Astrocyte (in vitro differentiated cells and primary cell): Measurements from ENCODE around the gene CACNA1D. TPM values are rescaled to one million over a fixed set of nuclear protein-coding genes. Genes with fewer than 3 reads are reported as not detected.

Experiments
- DNase-seq: peaks from one replicate; pipeline ENCODE4 v3.0.0-alpha.2; 2010; ENCODE audit warnings: low read depth
- FAIRE-seq: peaks from 2 replicates; lab custom pipeline; 2011; peaks lifted over from hg19 to GRCh38; lab: Jason Lieb, UNC
- H2AFZ ChIP-seq: 2 replicates; pipeline ENCODE4 v1.6.0; 2012; ENCODE audit warnings: low read depth, low read length, inconsistent platforms
- H3K27ac ChIP-seq: 2 replicates; pipeline ENCODE4 v1.5.1; 2011; ENCODE audit warnings: low read depth, low read length, inconsistent platforms
- H3K27me3 ChIP-seq: 2 replicates; pipeline ENCODE4 v1.6.0; 2011; ENCODE audit warnings: low read length, inconsistent platforms; ENCODE audit not compliant: insufficient read depth
- H3K36me3 ChIP-seq: 2 replicates; pipeline ENCODE4 v1.5.1; 2011; ENCODE audit warnings: low read length, inconsistent platforms; ENCODE audit not compliant: insufficient read depth
- H3K4me1 ChIP-seq: 2 replicates; pipeline ENCODE4 v1.5.1; 2011; ENCODE audit warnings: low read length, inconsistent platforms; ENCODE audit not compliant: insufficient read depth
- H3K4me2 ChIP-seq: 2 replicates; pipeline ENCODE4 v1.6.0; 2012; ENCODE audit warnings: low read length, inconsistent platforms
- H3K4me3 ChIP-seq: 2 replicates; pipeline ENCODE4 v1.5.1; 2011; ENCODE audit warnings: low read depth, mild to moderate bottlenecking, low read length, inconsistent platforms; ENCODE audit not compliant: insufficient read depth
- H3K79me2 ChIP-seq: 2 replicates; pipeline ENCODE4 v1.6.0; 2012; ENCODE audit warnings: mild to moderate bottlenecking, low read length, inconsistent platforms; ENCODE audit not compliant: insufficient read depth
- H3K9ac ChIP-seq: 2 replicates; pipeline ENCODE4 v1.6.0; 2012; ENCODE audit warnings: mild to moderate bottlenecking, low read length, inconsistent platforms
- H3K9me3 ChIP-seq: 2 replicates; pipeline ENCODE4 v1.5.1; 2012; ENCODE audit warnings: low read depth, mild to moderate bottlenecking, low read length, inconsistent platforms; ENCODE audit not compliant: insufficient read depth
- H4K20me1 ChIP-seq: 2 replicates; pipeline ENCODE4 v1.6.0; 2012; ENCODE audit warnings: low read length, inconsistent platforms; ENCODE audit not compliant: insufficient read depth
- H3K27ac Mint-ChIP-seq: one replicate; pipeline ENCODE4 v1.8.0; 2021; ENCODE audit warnings: mild to moderate bottlenecking, mixed read lengths; ENCODE audit not compliant: unreplicated experiment
- H3K27me3 Mint-ChIP-seq: one replicate; pipeline ENCODE4 v1.8.0; 2021; ENCODE audit warnings: low read depth, mixed read lengths; ENCODE audit not compliant: unreplicated experiment
- H3K36me3 Mint-ChIP-seq: one replicate; pipeline ENCODE4 v1.8.0; 2021; ENCODE audit warnings: low read depth, mixed read lengths; ENCODE audit not compliant: unreplicated experiment
- H3K4me1 Mint-ChIP-seq: one replicate; pipeline ENCODE4 v1.8.0; 2021; ENCODE audit warnings: low read depth, mixed read lengths; ENCODE audit not compliant: unreplicated experiment
- H3K4me3 Mint-ChIP-seq: one replicate; pipeline ENCODE4 v1.8.0; 2021; ENCODE audit warnings: mild to moderate bottlenecking, moderate library complexity, mixed read lengths; ENCODE audit not compliant: unreplicated experiment
- H3K9me3 Mint-ChIP-seq: one replicate; pipeline ENCODE4 v1.8.0; 2021; ENCODE audit warnings: mild to moderate bottlenecking, mixed read lengths; ENCODE audit not compliant: unreplicated experiment
- EZH2 ChIP-seq: IDR thresholded peaks from 2 replicates; pipeline ENCODE4 v1.6.1; 2012; ENCODE audit warnings: mild to moderate bottlenecking, low read length, inconsistent platforms; ENCODE audit not compliant: insufficient read depth
- total RNA-seq: library from RNA; stranded (reverse); gene quantifications from 2 replicates; pipeline ENCODE4 v1.2.1, GENCODE V29; 2021
- TF ChIP-seq, protein P1 (sequence below): IDR thresholded peaks from 2 replicates; pipeline ENCODE4 v1.5.1; 2011; ENCODE audit warnings: low read depth, mild to moderate bottlenecking, inconsistent platforms, low read length, moderate library complexity; ENCODE audit not compliant: insufficient read depth

The CACNA1D gene
- total RNA-seq, 1 donor from 2014 or later = 0.41 TPM

DNA sequence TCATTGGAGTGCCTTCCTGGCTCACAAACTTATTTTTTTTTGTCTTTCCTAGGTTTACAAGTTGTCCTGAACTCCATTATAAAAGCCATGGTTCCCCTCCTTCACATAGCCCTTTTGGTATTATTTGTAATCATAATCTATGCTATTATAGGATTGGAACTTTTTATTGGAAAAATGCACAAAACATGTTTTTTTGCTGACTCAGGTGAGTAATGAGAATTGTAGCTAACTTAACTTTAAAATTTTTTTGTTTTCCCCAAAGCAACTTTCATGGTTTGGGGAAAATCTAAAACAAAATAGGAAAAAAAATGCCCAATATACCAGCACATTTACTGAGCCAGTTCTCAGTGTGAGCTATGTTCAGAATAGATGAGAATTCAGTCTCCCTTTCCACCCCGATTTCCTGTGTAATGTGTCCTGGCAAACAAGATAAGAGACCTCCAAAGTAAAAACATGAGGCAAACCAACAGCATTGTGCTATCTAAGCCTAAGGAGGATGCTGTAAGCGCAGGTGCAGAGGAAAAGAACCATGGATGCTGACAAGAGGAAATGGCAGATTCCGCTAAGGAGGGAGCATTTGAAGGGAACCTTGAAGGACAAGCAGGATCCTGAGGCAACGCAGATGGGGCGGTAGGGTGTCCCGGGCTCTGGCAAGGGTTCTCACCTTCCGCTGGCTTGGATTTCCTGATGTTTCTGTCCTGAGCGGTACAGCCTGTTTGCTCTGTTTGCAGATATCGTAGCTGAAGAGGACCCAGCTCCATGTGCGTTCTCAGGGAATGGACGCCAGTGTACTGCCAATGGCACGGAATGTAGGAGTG is 171.4 kb downstream of the CACNA1D start:
- H3K36me3 Mint-ChIP-seq = peaks cover 3% of the 10 kb centered on the region
- Histone ChIP-seq H3K4me2 (no peak overlapping the region), H3K4me3 (no peak overlapping the region), H3K27ac (no peak overlapping the region), H3K27me3 (no peaks in the 10 kb centered on the region), H3K4me1 (no peaks in the 10 kb centered on the region), H3K9ac (no peak overlapping the region), H3K36me3 (no peaks in the 10 kb centered on the region), H3K9me3 (peaks cover 6% of the 10 kb centered on the region), H3K79me2 (no peaks in the 10 kb centered on the region), H2AFZ (no peak overlapping the region), H4K20me1 (no peaks in the 10 kb centered on the region)
- H3K4me3 Mint-ChIP-seq = no peak overlapping the region
- FAIRE-seq = no peak
- DNase-seq = no peak
- H3K27me3 Mint-ChIP-seq = peaks cover 12% of the 10 kb centered on the region
- H3K9me3 Mint-ChIP-seq = peaks cover 25% of the 10 kb centered on the region
- TF ChIP-seq, protein P1, sequence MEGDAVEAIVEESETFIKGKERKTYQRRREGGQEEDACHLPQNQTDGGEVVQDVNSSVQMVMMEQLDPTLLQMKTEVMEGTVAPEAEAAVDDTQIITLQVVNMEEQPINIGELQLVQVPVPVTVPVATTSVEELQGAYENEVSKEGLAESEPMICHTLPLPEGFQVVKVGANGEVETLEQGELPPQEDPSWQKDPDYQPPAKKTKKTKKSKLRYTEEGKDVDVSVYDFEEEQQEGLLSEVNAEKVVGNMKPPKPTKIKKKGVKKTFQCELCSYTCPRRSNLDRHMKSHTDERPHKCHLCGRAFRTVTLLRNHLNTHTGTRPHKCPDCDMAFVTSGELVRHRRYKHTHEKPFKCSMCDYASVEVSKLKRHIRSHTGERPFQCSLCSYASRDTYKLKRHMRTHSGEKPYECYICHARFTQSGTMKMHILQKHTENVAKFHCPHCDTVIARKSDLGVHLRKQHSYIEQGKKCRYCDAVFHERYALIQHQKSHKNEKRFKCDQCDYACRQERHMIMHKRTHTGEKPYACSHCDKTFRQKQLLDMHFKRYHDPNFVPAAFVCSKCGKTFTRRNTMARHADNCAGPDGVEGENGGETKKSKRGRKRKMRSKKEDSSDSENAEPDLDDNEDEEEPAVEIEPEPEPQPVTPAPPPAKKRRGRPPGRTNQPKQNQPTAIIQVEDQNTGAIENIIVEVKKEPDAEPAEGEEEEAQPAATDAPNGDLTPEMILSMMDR = no peak
- no peak for TF ChIP-seq EZH2
- no peaks in the 10 kb centered on the region for H3K4me1 Mint-ChIP-seq
- no peak overlapping the region for H3K27ac Mint-ChIP-seq

DNA sequence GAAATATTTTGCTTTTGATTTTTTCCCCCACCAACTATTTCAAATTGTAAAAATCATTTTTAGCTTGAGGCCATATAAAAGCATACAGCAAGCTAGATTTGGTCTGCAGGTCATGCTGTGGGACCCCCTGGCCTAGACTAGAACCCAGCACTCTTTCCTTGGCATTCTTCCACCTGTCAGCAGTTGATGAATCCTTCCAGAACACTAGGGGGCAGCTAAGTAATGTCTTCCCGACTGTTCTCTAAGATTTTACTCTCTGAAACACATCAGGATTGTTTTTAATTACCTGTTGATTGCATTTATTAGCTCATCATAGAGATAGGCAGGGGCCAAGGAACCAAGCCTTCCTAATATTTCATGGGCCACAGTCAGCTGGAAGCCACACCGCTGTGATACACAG is 174.5 kb downstream of the CACNA1D start:
- H3K36me3 Mint-ChIP-seq = peaks cover 3% of the 10 kb centered on the region
- Histone ChIP-seq H3K27ac (no peak overlapping the region), H2AFZ (no peak overlapping the region), H3K27me3 (peaks cover 5% of the 10 kb centered on the region), H3K36me3 (no peaks in the 10 kb centered on the region), H3K4me2 (no peak overlapping the region), H3K79me2 (no peaks in the 10 kb centered on the region), H3K4me1 (no peaks in the 10 kb centered on the region), H4K20me1 (no peaks in the 10 kb centered on the region), H3K9me3 (no peaks in the 10 kb centered on the region), H3K4me3 (no peak overlapping the region), H3K9ac (no peak overlapping the region)
- H3K4me3 Mint-ChIP-seq = no peak overlapping the region
- peaks cover 20% of the 10 kb centered on the region for H3K27me3 Mint-ChIP-seq
- H3K9me3 Mint-ChIP-seq = peaks cover 6% of the 10 kb centered on the region
- TF ChIP-seq, protein P1 = peak; percentile 20
- TF ChIP-seq EZH2 = no peak
- H3K4me1 Mint-ChIP-seq = no peaks in the 10 kb centered on the region
- DNase-seq = no peak
- H3K27ac Mint-ChIP-seq = no peak overlapping the region
- FAIRE-seq = no peak

DNA sequence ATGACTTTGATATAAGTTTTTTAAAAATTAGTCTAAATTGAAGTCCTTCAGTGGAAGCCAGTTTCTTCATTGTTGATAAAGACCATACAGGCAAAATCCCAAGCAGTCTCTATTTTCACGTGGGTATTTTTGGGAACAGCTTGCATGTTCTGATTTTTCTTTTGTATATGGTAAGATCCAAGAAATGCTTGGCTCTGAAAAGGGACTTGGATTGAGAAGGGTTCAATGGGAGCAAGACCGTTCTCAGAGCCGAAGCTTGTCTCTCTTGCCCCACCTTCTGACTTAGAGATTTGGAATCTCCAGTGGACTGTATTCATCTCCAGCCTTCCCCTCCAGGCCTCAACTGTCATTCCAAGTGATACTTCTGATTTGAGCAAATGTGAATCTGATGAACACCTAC is 176.3 kb downstream of the CACNA1D start:
- H3K4me1 ChIP-seq = no peaks in the 10 kb centered on the region
- DNase-seq (no peak), FAIRE-seq (no peak)
- Mint-ChIP-seq H3K9me3 (no peaks in the 10 kb centered on the region), H3K36me3 (no peaks in the 10 kb centered on the region), H3K4me1 (no peaks in the 10 kb centered on the region), H3K27ac (no peak overlapping the region), H3K27me3 (peaks cover 17% of the 10 kb centered on the region), H3K4me3 (no peak overlapping the region)
- H3K27ac ChIP-seq = no peak overlapping the region
- peaks cover 6% of the 10 kb centered on the region for H3K27me3 ChIP-seq
- H3K36me3 ChIP-seq = no peaks in the 10 kb centered on the region
- TF ChIP-seq EZH2 = no peak
- TF ChIP-seq, protein P1 = no peak
- H4K20me1 ChIP-seq = no peaks in the 10 kb centered on the region
- no peak overlapping the region for H3K9ac ChIP-seq
- H3K4me2 ChIP-seq = no peak overlapping the region
- H3K4me3 ChIP-seq = no peak overlapping the region
- no peaks in the 10 kb centered on the region for H3K9me3 ChIP-seq
- no peaks in the 10 kb centered on the region for H3K79me2 ChIP-seq
- no peak overlapping the region for H2AFZ ChIP-seq
